Cortex of kidney (tissue), 1 donor: ENCODE measurements around the gene MAN1C1.

Experiments
- DNase-seq: peaks from one replicate; lab custom pipeline; 2025; lab: John Stamatoyannopoulos, UW

MAN1C1 gene

GRCh38 chr1:25782608-25783201 lies 166.1 kb downstream of the MAN1C1 start:
- no peak for DNase-seq

GRCh38 chr1:25784575-25785051 lies 168.0 kb downstream of the MAN1C1 start:
- no peak for DNase-seq

- DNase-seq: no peak
Observed at GRCh38 chr1:25785333-25786067, 168.9 kb downstream of the MAN1C1 start.

DNA sequence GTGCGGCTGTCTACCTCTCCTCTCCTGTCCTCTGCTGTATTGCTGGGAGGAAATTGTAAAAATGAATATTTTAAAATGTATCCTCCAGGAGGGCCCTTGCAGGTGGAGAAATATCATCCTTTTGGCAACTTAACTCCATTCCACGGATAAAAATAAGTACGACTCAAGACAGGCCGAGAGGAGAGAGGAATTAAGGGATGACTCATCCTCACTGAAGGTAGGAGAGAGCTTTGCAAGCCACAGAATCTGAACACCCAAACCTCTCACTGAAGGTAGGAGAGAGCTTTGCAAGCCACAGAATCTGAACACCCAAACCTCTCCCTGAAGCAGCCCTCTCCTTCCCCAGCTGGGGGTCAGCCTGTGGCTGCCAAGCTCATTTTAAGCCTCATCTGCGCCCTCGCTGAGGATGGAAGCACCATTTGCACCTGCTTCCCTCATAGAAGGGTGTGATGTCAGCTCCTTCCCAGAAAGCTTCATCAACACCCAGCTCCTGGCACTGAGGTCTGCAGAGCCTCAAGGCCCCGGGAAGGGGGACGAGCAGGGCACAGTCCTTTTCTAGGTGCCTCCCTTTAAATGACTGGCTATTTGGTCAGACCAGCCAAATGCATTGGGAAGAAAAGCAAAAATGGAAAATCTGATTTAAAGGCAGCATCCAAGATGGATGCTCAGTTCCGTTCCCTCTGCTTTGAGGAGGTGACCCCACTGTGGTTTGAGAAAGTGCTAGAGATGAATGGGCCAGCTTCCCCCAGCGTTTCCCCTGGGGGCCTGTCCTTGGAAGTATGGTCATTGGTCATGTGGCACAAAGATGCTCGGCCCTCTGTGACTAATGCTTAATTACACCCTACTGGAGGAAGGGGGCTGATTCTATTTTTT lies 170.5 kb downstream of the MAN1C1 start:
- DNase-seq: no peak

DNA sequence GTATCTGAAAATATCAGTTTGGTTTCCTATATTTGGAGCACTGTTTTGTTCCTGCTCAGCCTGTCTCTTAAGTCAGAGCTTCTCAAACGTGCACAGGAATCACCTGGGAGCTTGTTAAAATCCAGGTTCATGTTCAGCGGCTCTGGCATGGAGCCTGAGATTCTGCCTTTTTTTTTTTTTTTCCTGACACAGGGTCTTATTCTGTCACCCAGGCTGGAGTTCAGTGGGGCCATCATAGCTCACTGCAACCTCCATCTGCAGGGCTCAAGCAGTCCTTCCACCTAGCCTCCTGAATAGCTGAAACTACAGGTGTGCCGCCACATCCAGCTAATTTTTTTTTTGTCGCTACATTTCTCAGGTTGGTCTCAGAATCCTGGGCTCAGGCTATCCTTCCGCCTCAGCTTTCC lies 171.2 kb downstream of the MAN1C1 start:
- no peak for DNase-seq

GRCh38 chr1:25790472-25790871 lies 173.9 kb downstream of the MAN1C1 start:
- no peak for DNase-seq

DNA sequence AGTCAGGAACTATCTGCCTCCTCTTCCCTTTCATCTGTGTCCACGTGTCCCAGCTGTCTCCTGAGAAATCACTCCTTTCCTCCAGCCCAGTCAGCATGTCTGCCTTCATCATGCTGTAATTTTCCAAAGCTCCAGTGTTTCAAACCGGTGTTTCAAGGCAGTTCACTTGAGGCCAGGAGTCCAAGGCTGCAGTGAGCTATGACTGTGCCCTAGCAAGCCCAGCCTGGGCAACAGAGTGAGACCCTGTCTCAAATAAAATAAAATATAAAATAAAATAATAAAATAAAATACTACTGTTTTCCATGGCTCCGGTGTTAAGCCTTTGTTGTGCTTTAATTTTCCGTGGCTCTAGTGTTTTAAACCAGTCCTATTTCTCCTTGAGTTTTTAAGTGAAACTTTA lies 175.5 kb downstream of the MAN1C1 start:
- DNase-seq: no peak

DNA sequence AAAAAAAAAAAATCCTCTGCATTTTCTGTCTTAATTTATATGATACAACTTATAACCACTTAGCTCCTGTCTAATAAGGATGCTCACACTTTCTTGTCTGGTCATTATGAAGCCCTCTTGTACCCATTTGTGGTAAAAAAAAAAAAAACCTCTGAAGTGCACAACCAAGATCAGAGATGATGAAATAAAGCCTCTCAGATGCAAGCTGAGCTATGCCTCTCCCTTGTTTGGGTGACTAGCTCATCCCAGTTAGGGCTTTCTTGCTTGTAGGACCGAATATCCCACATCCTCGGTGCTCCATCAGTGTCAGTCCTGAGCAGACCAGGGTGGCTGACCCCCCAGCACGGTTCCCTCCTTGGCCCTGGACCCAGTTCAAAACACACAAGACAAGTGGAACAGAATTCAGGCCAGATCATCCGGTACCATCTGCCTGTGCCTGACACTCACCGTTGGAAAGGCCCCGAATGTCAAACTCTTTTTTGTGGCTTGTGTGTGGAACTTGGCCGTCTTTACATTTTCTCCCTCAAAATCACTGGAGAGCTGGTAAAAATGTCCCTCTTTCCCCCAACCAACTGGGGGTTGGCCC lies 177.1 kb downstream of the MAN1C1 start:
- DNase-seq: no peak

DNA sequence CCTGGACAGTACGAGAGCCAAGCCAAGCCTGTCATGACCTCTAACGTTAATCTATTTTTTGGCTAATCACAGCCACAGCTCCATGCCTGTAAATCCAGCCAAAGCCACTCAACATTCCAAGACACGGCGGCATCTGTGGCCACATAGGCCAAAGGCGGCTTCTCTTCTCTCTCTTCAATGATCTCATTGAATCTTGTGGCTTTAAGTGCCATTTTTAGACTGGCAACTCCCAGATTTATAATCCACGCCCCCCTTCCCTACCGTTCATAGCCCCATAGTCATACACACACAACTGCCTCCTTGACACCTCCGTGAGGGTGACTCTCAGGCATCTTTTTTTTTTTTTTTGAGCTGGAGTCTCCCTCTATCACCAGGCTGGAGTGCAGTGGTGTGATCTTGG lies 177.7 kb downstream of the MAN1C1 start:
- DNase-seq: no peak

GRCh38 chr1:25795211-25795610 lies 178.6 kb downstream of the MAN1C1 start:
- DNase-seq: no peak

- no peak for DNase-seq
Observed at GRCh38 chr1:25795946-25796810, 179.6 kb downstream of the MAN1C1 start.

DNA sequence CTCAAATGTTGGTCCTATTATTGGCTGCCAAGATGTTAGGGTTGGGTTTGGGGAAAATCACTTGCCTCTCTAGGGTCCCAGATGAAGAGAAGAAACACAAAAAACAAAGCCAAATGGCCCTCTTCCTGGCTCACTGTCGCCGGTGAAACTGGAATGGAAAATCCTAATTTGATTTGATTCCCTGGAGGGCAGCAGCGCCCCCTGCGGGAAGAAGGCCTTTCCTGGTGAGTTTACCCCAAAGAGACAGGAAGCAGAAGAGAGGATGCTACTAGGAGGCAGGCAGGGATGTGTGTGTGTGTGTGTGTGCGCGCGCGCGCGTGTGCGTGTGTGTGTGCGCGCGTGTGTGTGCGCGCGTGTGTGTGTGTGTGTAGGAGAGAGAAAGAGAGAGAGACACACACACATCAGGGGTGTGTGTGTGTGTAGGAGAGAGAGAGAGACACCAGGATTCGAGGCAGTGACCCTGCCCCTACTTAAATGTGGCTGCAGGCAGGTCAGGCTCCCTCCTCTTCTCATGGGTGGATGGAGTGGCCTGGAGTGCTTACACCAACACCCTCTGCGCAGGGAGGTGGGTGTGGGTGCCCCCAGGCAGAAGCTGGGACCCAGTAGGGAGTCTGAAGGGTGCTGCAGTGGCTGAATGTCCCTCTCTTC lies 180.3 kb downstream of the MAN1C1 start:
- no peak for DNase-seq

- DNase-seq: no peak
Observed at GRCh38 chr1:25797939-25798338, 181.3 kb downstream of the MAN1C1 start.

DNA sequence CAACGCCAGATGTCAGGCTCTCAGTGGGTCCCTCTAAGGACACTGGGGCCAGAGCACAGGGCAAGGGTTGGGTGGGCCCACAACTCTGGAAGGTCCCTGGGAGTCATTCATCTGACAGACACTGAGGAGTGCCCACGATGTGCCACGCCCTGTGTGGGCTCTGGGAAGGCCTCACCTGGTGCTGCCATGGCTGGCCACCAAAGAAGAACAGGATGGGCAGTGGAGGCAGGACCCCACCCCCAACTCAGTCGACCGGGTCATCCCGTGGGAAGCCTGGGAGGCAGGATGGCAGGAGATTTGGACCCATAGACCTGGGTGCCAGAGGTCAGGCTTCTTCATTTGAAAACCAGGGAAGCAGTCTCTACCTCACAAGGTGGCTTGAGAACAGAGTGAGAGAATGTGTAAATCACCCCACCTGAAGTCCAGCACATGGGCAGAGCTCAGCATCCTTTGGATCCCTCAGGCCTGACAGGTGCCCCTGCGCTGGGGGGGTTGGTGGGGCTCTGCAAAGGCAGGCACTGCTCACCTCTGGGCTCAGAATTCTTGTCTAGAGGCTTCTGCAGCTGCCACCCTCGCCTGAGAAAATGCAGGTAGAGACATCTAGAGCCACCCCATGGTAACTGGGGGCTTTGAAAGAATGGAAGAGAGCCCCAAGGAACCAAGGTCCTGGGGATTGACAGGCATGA lies 182.2 kb downstream of the MAN1C1 start:
- DNase-seq: no peak

DNA sequence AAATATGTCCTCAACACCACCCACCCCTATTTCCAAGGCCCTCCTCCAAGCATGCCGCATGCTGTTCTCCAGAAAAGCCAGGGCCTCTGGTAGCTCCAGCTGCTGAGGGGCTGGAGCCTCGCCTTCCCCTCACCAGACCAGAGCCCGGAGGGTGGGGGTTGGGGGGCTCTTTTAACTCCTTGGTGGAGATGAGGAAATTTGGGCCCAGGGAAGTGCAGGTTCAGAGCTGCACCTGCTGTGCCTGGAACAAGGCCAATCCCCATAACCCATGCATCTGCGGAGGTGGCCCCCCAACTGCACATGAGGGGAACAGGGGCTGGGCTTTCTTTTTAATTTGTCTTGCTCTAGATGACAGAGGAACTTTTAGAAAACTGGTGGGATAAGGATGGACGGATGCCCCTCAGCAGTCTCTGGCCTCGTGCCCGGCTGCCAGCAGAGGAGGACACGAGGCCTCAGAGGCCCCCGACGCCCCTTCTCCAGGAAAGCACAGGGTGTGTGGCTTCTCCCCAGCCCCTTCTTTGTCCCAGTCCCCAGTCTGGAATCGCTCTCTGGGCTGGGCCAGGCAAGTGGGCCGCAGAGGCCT lies 182.9 kb downstream of the MAN1C1 start:
- DNase-seq: no peak

DNA sequence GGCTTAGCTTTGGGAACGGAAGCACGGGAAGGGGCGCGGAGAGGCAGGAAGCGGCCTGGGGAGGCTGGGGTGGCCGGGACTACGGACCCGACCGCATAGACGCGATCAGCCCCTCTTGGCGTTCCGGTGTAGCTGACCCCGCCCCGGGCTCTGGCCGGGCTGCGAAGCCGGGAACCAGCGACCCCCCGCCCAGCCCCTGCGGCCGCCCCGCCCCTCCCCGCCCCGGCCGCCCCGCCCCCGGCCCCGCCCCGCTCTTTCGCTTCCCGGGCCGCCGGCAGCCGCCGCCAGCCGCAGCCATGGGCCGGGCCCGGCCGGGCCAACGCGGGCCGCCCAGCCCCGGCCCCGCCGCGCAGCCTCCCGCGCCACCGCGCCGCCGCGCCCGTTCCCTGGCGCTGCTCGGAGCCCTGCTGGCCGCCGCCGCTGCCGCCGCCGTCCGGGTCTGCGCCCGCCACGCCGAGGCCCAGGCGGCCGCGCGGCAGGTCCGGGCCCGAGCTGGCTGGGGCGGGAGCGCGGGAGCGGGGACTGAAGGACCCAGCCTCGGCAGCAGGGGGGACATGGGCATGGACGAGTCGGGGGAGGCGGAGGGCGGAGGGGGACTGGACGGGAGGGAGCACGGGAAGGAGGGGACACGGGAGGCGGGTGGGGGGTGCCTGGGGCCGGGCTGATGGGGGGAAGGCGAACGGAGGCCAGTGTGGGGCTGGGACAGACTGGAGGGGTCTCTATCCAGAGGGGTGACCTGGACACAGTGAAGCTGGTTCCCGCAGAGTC lies 183.5 kb downstream of the MAN1C1 start, which contains the start of gene SELENON:
Gene SELENON, plus strand, starts transcription at position 259 of the 768 bp plus-strand sequence. Its CDS starts 38 bp downstream, at position 297.
- DNase-seq: no peak

- no peak for DNase-seq
Observed at GRCh38 chr1:25800703-25801377, 184.2 kb downstream of the MAN1C1 start.

GRCh38 chr1:25802915-25803314 lies 186.3 kb downstream of the MAN1C1 start:
- DNase-seq: no peak
